GM12801 (cell line): ENCODE results near the gene ST8SIA5.

Experiments
- TF ChIP-seq, protein P1 (sequence below): IDR thresholded peaks from one replicate; pipeline ENCODE4 v1.5.1; 2011; ENCODE audit warnings: control low read depth; ENCODE audit not compliant: insufficient read length; ENCODE audit errors: extremely low read depth

ST8SIA5 gene

DNA sequence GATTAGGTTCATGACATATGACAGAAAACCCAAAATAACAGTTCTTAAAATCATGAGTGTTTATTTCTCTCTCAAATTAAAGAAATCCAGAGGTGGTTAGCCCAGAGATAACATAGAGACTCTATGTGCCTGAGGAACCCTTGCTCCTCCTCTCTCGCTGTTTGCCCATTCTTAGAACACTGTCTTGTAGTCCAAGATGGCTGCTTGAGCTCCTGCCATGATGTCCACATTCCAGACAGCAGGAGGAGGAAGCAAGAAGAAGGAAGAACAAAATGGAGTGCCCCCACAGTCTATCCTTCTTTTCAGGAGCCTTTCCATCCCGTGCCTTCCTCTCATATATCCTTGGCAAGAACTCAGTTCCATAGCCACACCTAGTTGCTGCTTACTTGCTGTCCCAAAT, 13.9 kb upstream of the ST8SIA5 start:
- TF ChIP-seq, protein P1, sequence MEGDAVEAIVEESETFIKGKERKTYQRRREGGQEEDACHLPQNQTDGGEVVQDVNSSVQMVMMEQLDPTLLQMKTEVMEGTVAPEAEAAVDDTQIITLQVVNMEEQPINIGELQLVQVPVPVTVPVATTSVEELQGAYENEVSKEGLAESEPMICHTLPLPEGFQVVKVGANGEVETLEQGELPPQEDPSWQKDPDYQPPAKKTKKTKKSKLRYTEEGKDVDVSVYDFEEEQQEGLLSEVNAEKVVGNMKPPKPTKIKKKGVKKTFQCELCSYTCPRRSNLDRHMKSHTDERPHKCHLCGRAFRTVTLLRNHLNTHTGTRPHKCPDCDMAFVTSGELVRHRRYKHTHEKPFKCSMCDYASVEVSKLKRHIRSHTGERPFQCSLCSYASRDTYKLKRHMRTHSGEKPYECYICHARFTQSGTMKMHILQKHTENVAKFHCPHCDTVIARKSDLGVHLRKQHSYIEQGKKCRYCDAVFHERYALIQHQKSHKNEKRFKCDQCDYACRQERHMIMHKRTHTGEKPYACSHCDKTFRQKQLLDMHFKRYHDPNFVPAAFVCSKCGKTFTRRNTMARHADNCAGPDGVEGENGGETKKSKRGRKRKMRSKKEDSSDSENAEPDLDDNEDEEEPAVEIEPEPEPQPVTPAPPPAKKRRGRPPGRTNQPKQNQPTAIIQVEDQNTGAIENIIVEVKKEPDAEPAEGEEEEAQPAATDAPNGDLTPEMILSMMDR: no peak

DNA sequence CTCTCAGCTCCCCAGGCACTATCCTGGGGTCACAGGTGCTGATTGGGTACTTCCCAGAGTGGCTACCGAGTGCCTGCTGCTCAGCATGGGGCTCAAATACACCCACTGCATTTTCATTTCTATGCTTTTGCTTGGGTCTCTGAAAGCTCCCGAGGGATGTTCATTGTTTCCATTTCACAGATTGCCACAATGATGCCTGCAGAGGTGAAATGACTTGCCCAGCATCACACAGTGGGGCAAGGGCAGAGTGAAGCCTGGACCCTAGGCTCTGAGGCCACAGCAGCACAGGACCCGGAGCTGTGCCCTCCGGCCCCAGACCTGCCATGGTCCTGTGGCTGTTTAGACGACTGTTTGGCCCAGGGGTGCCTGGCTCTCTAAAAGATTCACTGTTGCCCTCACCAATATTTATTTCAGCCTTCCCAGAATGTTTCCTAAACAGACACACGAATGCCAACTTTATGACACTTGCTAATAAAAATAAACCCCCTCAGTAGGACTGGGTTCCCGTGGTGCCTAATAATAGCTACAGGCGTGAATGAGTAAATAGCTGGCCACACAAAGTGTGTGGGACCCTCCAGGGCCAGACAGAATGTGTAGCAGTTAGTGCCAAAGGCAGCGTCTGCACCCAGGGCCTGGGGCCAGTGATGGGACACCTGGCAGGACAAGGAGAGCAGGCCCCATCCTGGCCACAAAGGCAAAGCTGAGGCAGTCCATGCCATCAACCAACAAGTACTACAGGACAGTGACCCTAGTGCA, 11.5 kb upstream of the ST8SIA5 start:
- TF ChIP-seq, protein P1: no peak

DNA sequence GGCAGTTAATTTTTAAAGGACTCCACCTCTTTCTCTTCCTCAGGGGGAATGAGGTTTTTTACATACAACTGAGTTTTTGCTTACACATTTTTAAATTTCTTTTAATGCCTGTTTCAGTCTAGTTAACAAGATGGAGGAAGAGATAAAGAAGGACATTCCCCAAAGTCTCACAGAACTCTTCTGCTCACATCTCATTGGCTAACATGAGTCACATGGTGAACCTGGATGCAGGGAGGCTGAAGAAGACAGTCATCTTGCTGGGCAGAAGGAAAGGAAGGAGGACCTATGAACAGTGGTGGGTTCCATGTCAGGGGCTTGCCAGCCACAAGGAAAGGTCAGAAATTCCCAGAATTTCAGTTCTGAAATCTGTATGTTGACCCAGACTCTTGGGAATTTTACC, 10.4 kb upstream of the ST8SIA5 start:
- TF ChIP-seq, protein P1: no peak

DNA sequence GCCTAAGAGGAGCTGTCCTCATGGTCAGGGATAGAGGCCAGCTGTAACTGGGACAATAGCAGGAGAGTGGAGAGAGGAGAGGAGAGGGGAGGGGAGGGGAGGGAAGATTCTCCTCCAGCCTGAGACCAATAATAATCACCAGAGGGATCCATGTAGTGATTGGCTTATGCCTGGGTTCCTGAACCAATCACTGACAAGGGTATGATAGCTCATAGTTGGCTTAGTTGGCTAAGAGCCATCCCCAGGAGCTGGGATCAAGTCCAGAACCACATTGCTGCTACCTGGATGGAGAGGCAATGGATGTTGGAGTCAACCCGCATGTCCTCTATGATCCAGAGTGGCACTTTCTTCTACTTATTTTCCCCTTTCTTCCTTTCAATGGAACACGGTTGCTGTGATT, 7.7 kb upstream of the ST8SIA5 start:
- TF ChIP-seq, protein P1: no peak

DNA sequence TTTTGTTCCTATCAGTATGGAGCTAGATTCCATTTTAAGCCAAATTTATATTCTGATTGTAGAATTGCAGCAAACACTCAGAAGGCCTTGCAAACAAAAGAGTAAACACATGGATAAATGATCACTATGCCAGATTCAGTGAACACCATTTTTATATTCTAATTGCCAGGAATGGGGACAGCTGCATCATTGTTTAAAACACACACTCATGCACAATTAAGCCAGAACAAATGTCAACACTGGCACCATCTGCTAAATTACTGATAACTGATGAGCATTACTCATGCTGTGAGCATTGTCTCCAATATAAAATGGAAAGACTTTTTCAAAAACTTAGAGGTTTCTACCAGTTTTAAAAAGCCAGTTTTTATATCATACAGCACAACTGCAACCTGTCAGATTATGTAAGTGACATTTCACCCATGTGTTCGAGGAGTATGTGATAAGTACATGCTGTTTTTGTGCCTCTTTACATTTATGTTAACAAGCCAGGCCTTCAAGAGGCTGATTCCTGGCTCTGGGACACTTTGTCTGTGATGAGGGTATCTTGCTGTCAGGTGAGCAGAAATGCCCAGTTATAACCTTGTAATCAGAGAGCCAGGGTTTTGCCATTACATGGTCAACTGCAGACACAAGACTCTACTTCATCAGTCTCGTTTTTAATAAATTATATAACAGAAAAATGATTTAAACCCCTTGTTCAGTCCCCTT, 4.4 kb upstream of the ST8SIA5 start:
- TF ChIP-seq, protein P1: no peak

DNA sequence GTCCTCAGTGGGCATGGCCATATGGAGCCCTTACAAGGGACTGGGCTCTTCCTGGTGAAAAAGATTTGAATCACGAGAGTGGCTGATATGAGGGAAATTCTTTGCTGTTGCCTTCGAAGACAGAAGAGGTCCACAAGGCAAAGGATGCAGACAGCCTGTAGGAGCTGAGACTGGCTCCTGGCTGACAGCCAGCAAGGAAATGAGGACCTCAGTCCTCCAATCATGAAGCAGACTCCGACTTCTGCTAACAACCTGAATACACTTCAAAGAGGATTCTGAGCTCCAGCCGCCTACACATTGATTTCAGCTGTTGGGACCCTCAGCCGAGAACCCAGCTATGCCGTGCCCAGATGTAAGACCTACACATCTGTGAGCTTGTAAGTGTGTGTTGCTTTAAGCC, 3.0 kb upstream of the ST8SIA5 start:
- TF ChIP-seq, protein P1: no peak

DNA sequence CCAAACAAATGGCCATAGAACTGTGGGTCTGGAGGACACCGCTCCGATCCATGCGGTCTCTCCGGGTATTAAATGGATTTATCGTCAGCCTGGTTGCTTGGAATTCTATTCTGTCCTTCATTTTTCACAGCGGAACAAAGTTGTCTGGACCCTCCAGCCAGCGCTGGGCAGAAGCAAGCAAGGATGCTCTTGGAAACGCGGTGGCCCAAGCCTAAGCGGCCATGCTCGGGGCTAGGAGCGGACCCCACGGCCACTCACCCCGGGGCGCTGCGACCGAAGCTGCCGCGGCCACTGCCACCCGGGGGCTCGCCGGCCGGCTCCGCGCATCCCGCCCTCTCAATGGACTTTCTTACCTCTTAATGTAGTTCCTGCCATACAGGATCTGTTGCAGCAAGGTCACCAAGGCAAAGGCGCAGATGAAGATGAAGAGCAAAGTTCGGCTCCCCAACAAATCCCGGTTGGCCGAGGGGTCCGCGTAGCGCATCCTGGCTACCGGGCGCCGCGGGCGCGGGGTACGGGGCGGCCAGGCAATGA, 761 bp downstream of the ST8SIA5 start:
- TF ChIP-seq, protein P1: no peak
